CD14-positive monocyte (primary cell): ENCODE data around the gene CFAP57. TPM values are rescaled to one million over a fixed set of nuclear protein-coding genes. Genes with fewer than 3 reads are reported as not detected.

Experiments used
- DNase-seq, 3 donors: peaks; one replicate each; pipeline ENCODE4 v3.0.0-alpha.2; 2011 to 2022
- H2AFZ ChIP-seq: 2 replicates; pipeline ENCODE4 v1.6.0; 2012; ENCODE audit warnings: mild to moderate bottlenecking, low read depth, low read length, inconsistent platforms; ENCODE audit not compliant: insufficient read depth, poor library complexity, severe bottlenecking
- H3K27ac ChIP-seq, 2 donors: 1 replicate in 1 of 2; 2 replicates in 1 of 2; pipeline ENCODE4 v1.5.1; 2012 to 2013; ENCODE audit warnings: low read length in 2 of 2, control low read depth in 1 of 2, inconsistent platforms in 1 of 2, low read depth in 1 of 2, mild to moderate bottlenecking in 1 of 2
- H3K27me3 ChIP-seq, 2 donors: one replicate each; pipeline versions ENCODE4 v1.6.0 to v1.6.1; 2011 to 2013; ENCODE audit warnings: low read length in 2 of 2; ENCODE audit not compliant: control insufficient read depth in 2 of 2, insufficient read depth in 2 of 2
- H3K36me3 ChIP-seq, 2 donors: replicated peaks in 1 of 2; 1 replicate in 1 of 2; 2 replicates in 1 of 2; pipeline versions ENCODE4 v1.5.1 to v1.6.1; 2012 to 2013; ENCODE audit warnings: low read length in 2 of 2, control low read depth in 1 of 2, inconsistent platforms in 1 of 2, mild to moderate bottlenecking in 1 of 2; ENCODE audit not compliant: insufficient read depth in 2 of 2, control insufficient read depth in 1 of 2
- H3K4me1 ChIP-seq, 2 donors: 1 replicate in 1 of 2; 2 replicates in 1 of 2; pipeline versions ENCODE4 v1.5.1 to v1.6.1; 2012 to 2013; ENCODE audit warnings: low read length in 2 of 2, control low read depth in 1 of 2, inconsistent platforms in 1 of 2, mild to moderate bottlenecking in 1 of 2, moderate library complexity in 1 of 2; ENCODE audit not compliant: insufficient read depth in 2 of 2, control insufficient read depth in 1 of 2
- H3K4me2 ChIP-seq: replicated peaks from 2 replicates; pipeline ENCODE3; 2012; ENCODE audit warnings: low read length, moderate library complexity, mild to moderate bottlenecking; ENCODE audit not compliant: poor library complexity, severe bottlenecking; ENCODE audit errors: extremely low read depth
- H3K4me3 ChIP-seq, 3 experiments: fragments of 200-600 bp in 1 of 3; sonication (generic) in 1 of 3; replicated peaks in 1 of 3; 1 replicate in 2 of 3; 2 replicates in 1 of 3; pipeline ENCODE4 v1.5.1; 2011 to 2013; ENCODE audit warnings: low read length in 3 of 3, mild to moderate bottlenecking in 3 of 3, control low read depth in 2 of 3, low read depth in 2 of 3, inconsistent platforms in 1 of 3, moderate library complexity in 1 of 3
- H3K79me2 ChIP-seq: 2 replicates; pipeline ENCODE4 v1.6.0; 2012; ENCODE audit warnings: mild to moderate bottlenecking, control low read depth, inconsistent platforms, low read length, moderate library complexity; ENCODE audit not compliant: insufficient read depth
- H3K9ac ChIP-seq: 2 replicates; pipeline ENCODE4 v1.6.0; 2017; ENCODE audit warnings: low read length, mild to moderate bottlenecking; ENCODE audit not compliant: insufficient read depth, poor library complexity, severe bottlenecking
- H3K9me3 ChIP-seq, 2 donors: replicated peaks in 1 of 2; 1 replicate in 1 of 2; 2 replicates in 1 of 2; pipeline versions ENCODE4 v1.5.1 to v1.6.1; 2012 to 2013; ENCODE audit warnings: low read length in 2 of 2, control low read depth in 1 of 2; ENCODE audit not compliant: control insufficient read depth in 1 of 2, insufficient read depth in 1 of 2
- H4K20me1 ChIP-seq: 2 replicates; pipeline ENCODE4 v1.6.0; 2012; ENCODE audit warnings: mild to moderate bottlenecking, low read length, control low read depth, moderate library complexity; ENCODE audit not compliant: insufficient read depth
- H3K27ac Mint-ChIP-seq, 7 donors: one replicate each; pipeline ENCODE4 v1.8.0; 2020; ENCODE audit warnings: mild to moderate bottlenecking in 7 of 7, mixed read lengths in 7 of 7, moderate library complexity in 6 of 7, inconsistent platforms in 2 of 7
- H3K27me3 Mint-ChIP-seq, 3 donors: one replicate each; pipeline ENCODE4 v1.8.0; 2021 to 2022; ENCODE audit warnings: low read depth in 3 of 3, mild to moderate bottlenecking in 3 of 3, mixed read lengths in 3 of 3, moderate library complexity in 3 of 3, inconsistent platforms in 1 of 3
- H3K36me3 Mint-ChIP-seq, 2 donors: one replicate each; pipeline ENCODE4 v1.8.0; 2020; ENCODE audit warnings: mixed read lengths in 2 of 2, inconsistent platforms in 1 of 2, mild to moderate bottlenecking in 1 of 2
- H3K4me1 Mint-ChIP-seq: one replicate; pipeline ENCODE4 v1.8.0; 2020; ENCODE audit warnings: mild to moderate bottlenecking, mixed read lengths
- H3K4me3 Mint-ChIP-seq, 2 donors: one replicate each; pipeline ENCODE4 v1.8.0; 2020; ENCODE audit warnings: mild to moderate bottlenecking in 2 of 2, mixed read lengths in 2 of 2, moderate library complexity in 1 of 2
- H3K9me3 Mint-ChIP-seq, 7 donors: one replicate each; pipeline ENCODE4 v1.8.0; 2020 to 2022; ENCODE audit warnings: mixed read lengths in 7 of 7, mild to moderate bottlenecking in 6 of 7, moderate library complexity in 6 of 7, inconsistent platforms in 2 of 7
- CTCF ChIP-seq: fragments of 200-600 bp; IDR thresholded peaks from one replicate; pipeline ENCODE4 v1.8.0; 2022; ENCODE audit warnings: antibody characterized with exemption, mild to moderate bottlenecking
- WGBS: methylation state at CpG from one replicate; pipeline ENCODE4 v1.1.5; 2013; ENCODE audit warnings: missing lambda C conversion rate; ENCODE audit not compliant: insufficient coverage; 5-methylcytosine and 5-hydroxymethylcytosine counted together
- intact Hi-C, 2 donors: fragments of 100-400 bp; cut with micrococcal nuclease; formaldehyde crosslinking; loops; one replicate each; pipeline versions ENCODE4 v1.15.0 to v1.15.1; 2023
- polyA plus RNA-seq, 3 donors: library from polyadenylated mRNA; depleted of rRNA in 1 of 3; unstranded in 2 of 3; stranded (reverse) in 1 of 3; fragments of 300-500 nt in 2 of 3; fragments of >200 nt in 1 of 3; fragmentation: Illumina TruSeq in 2 of 3; gene quantifications; 1 replicate in 2 of 3; 2 replicates in 1 of 3; pipeline ENCODE4 v1.2.3, GENCODE V29; 2012 to 2021

CFAP57 gene
- polyA plus RNA-seq, 3 donors: 0.01 to 0.05 TPM; not detected in 1

- H3K4me2 ChIP-seq: no peak overlapping the region
- no peak for DNase-seq
- H4K20me1 ChIP-seq: no peaks in the 10 kb centered on the region
- no peaks in the 10 kb centered on the region for H3K4me1 ChIP-seq
- no peak overlapping the region for H3K27ac ChIP-seq
- H2AFZ ChIP-seq: no peak overlapping the region
- Mint-ChIP-seq H3K4me3 (no peak overlapping the region), H3K9me3 (peaks cover 0 to 7% (median 2%) of the 10 kb centered on the region in 7 donors), H3K4me1 (no peaks in the 10 kb centered on the region), H3K27me3 (peaks cover 3 to 7% (median 6%) of the 10 kb centered on the region in 3 donors), H3K36me3 (no peaks in the 10 kb centered on the region), H3K27ac (no peak overlapping the region)
- no peak overlapping the region for H3K4me3 ChIP-seq
- H3K27me3 ChIP-seq: no peaks in the 10 kb centered on the region
- no peaks in the 10 kb centered on the region for H3K9me3 ChIP-seq
- no peaks in the 10 kb centered on the region for H3K79me2 ChIP-seq
- no peak for TF ChIP-seq CTCF
- H3K9ac ChIP-seq: no peak overlapping the region
- intact Hi-C loops: no loop called here
- no peaks in the 10 kb centered on the region for H3K36me3 ChIP-seq
- WGBS: 100% methylated on average over 2 of the region's 3 CpGs
Measured at GRCh38 chr1:43184995-43185394, 12.9 kb downstream of the CFAP57 start.

DNA sequence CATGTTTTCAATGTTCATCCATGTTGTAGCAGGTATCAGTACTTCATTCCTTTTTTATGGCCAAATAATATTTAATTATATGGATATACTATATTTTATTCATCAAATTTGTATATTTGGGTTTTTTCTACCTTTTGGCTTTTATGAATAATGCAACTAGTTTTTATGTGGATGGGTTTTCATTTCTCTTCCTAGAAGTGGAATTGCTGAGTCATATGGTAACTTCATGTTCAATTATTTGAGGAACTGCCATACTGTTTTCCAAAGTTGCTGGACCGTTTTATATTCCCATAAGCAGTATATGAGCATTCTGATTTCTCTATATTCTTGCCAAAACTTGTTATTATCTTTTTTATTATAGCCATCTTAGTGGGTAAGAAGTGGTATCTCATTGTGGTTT lies 16.0 kb downstream of the CFAP57 start:
- H3K9me3 Mint-ChIP-seq: peaks cover 2 to 29% (median 15%) of the 10 kb centered on the region in 7 donors
- intact Hi-C loops: no loop called here
- no peaks in the 10 kb centered on the region for H3K4me1 ChIP-seq
- WGBS: no CpG with 5 or more reads among the region's 1 CpG
- H3K9me3 ChIP-seq: peaks cover 6 to 7% of the 10 kb centered on the region in 2 donors
- no peak overlapping the region for H2AFZ ChIP-seq
- no peak overlapping the region for H3K4me2 ChIP-seq
- H4K20me1 ChIP-seq: no peaks in the 10 kb centered on the region
- no peak overlapping the region for H3K9ac ChIP-seq
- H3K4me3 ChIP-seq: no peak overlapping the region
- H3K27ac ChIP-seq: no peak overlapping the region
- H3K36me3 ChIP-seq: no peaks in the 10 kb centered on the region
- no peak for TF ChIP-seq CTCF
- no peaks in the 10 kb centered on the region for H3K79me2 ChIP-seq
- H3K27me3 Mint-ChIP-seq: peaks cover 0 to 3% (median 2%) of the 10 kb centered on the region in 3 donors
- H3K4me1 Mint-ChIP-seq: no peaks in the 10 kb centered on the region
- H3K4me3 Mint-ChIP-seq: no peak overlapping the region
- no peak for DNase-seq
- no peaks in the 10 kb centered on the region for H3K27me3 ChIP-seq
- no peaks in the 10 kb centered on the region for H3K36me3 Mint-ChIP-seq
- no peak overlapping the region for H3K27ac Mint-ChIP-seq
